SK-N-SH (cell line): ENCODE data around the gene IFT122. TPM values are rescaled to one million over a fixed set of nuclear protein-coding genes. Genes with fewer than 3 reads are reported as not detected.

ENCODE experiments used
- CTCF ChIA-PET: fragments of 300-600, 350-600 bp; formaldehyde crosslinking; extraction: SDS; loops from one replicate; lab custom pipeline; 2021; lab: Yijun Ruan, JAX
- POLR2A ChIA-PET: fragments of 350-600 bp; sonication (Branson Sonifier 250); formaldehyde crosslinking; extraction: SDS; loops from one replicate; lab custom pipeline; 2020; ENCODE audit warnings: antibody characterized with exemption, inconsistent platforms; lab: Yijun Ruan, JAX
- DNase-seq: peaks from one replicate; pipeline ENCODE4 v3.0.0; 2012
- H2AFZ ChIP-seq: fragments of 200-600 bp; sonication (generic); 2 replicates; pipeline ENCODE4 v1.8.1; 2016; ENCODE audit warnings: antibody characterized with exemption, mild to moderate bottlenecking, low read depth
- H3F3A ChIP-seq: fragments of 200-600 bp; sonication (generic); replicated peaks from 2 replicates; pipeline ENCODE3; 2016; ENCODE audit warnings: antibody characterized with exemption, mild to moderate bottlenecking; ENCODE audit not compliant: insufficient read depth
- H3K27ac ChIP-seq, 2 experiments: fragments of 200-500 bp in 1 of 2; fragments of 200-600 bp in 1 of 2; sonication (Bioruptor generic) in 1 of 2; sonication (generic), shearing (Covaris generic) in 1 of 2; 2 replicates each; pipeline versions ENCODE4 v1.5.1 to v1.6.1; 2014 to 2016; ENCODE audit warnings: low read depth in 2 of 2, inconsistent platforms in 1 of 2, low read length in 1 of 2, mild to moderate bottlenecking in 1 of 2, mixed read lengths in 1 of 2
- H3K27me3 ChIP-seq: fragments of 200-600 bp; sonication (generic), shearing (Covaris generic); 2 replicates; pipeline ENCODE4 v1.6.1; 2016; ENCODE audit warnings: mixed run types; ENCODE audit not compliant: insufficient read depth
- H3K36me3 ChIP-seq, 2 experiments: fragments of 200-500 bp in 1 of 2; fragments of 200-600 bp in 1 of 2; sonication (Bioruptor generic) in 1 of 2; sonication (generic) in 1 of 2; replicated peaks in 1 of 2; 2 replicates each; pipeline versions ENCODE3 to v1.5.1; 2014 to 2016; ENCODE audit warnings: low read length in 1 of 2, mild to moderate bottlenecking in 1 of 2; ENCODE audit not compliant: insufficient read depth in 2 of 2, control insufficient read depth in 1 of 2
- H3K4me1 ChIP-seq, 2 experiments: fragments of 200-500 bp in 1 of 2; fragments of 200-600 bp in 1 of 2; sonication (Bioruptor generic) in 1 of 2; sonication (generic), shearing (Covaris generic) in 1 of 2; 2 replicates each; pipeline versions ENCODE4 v1.5.1 to v1.6.1; 2014 to 2016; ENCODE audit warnings: low read depth in 1 of 2, low read length in 1 of 2, mixed run types in 1 of 2; ENCODE audit not compliant: insufficient read depth in 2 of 2, control insufficient read depth in 1 of 2
- H3K4me2 ChIP-seq: fragments of 200-600 bp; sonication (generic), shearing (Covaris generic); 2 replicates; pipeline ENCODE4 v1.6.1; 2017; ENCODE audit warnings: mixed run types
- H3K4me3 ChIP-seq, 2 experiments: fragments of 200-500 bp in 1 of 2; fragments of 200-600 bp in 1 of 2; sonication (Bioruptor generic) in 1 of 2; sonication (generic), shearing (Covaris generic) in 1 of 2; 2 replicates each; pipeline versions ENCODE4 v1.5.1 to v1.8.1; 2014 to 2016; ENCODE audit warnings: low read depth in 2 of 2, inconsistent platforms in 1 of 2, low read length in 1 of 2, mild to moderate bottlenecking in 1 of 2, mixed read lengths in 1 of 2, moderate library complexity in 1 of 2
- H3K79me2 ChIP-seq: fragments of 200-600 bp; sonication (generic); 2 replicates; pipeline ENCODE4 v1.8.1; 2017; ENCODE audit warnings: mild to moderate bottlenecking; ENCODE audit not compliant: insufficient read depth
- H3K9ac ChIP-seq: fragments of 200-600 bp; sonication (generic); 2 replicates; pipeline ENCODE4 v1.6.1; 2017; ENCODE audit warnings: mixed run types
- H3K9me2 ChIP-seq: fragments of 200-600 bp; sonication (generic); 2 replicates; pipeline ENCODE4 v1.6.1; 2017; ENCODE audit warnings: mixed run types
- H3K9me3 ChIP-seq: fragments of 200-600 bp; sonication (generic); 2 replicates; pipeline ENCODE4 v1.6.1; 2017; ENCODE audit warnings: mixed run types, mild to moderate bottlenecking, moderate library complexity
- H4K20me1 ChIP-seq: fragments of 200-600 bp; sonication (generic); 2 replicates; pipeline ENCODE4 v1.6.1; 2017; ENCODE audit warnings: mild to moderate bottlenecking, mixed run types; ENCODE audit not compliant: insufficient read depth
- EZH2phosphoT487 ChIP-seq: fragments of 200-600 bp; sonication (generic); IDR thresholded peaks from 2 replicates; pipeline ENCODE4 v1.6.1; 2017; ENCODE audit warnings: low read depth, mixed run types, mild to moderate bottlenecking, antibody characterized with exemption, moderate library complexity, borderline replicate concordance
- FOXM1 ChIP-seq: IDR thresholded peaks from 2 replicates; pipeline ENCODE4 v1.4.0; 2012; ENCODE audit warnings: low read depth, mild to moderate bottlenecking
- MEF2A ChIP-seq: IDR thresholded peaks from 2 replicates; pipeline ENCODE4 v1.4.0; 2012; ENCODE audit warnings: low read depth, borderline replicate concordance
- MXI1 ChIP-seq: IDR thresholded peaks from 2 replicates; pipeline ENCODE4 v1.6.1; 2012; ENCODE audit warnings: mild to moderate bottlenecking, low read depth, low read length, improper control_type of control experiment
- NFIC ChIP-seq: IDR thresholded peaks from 2 replicates; pipeline ENCODE4 v1.4.0; 2012; ENCODE audit warnings: borderline replicate concordance
- RXRA ChIP-seq: IDR thresholded peaks from 2 replicates; pipeline ENCODE4 v1.4.0; 2012; ENCODE audit warnings: low read depth, mild to moderate bottlenecking, borderline replicate concordance
- SIN3A ChIP-seq: IDR thresholded peaks from 2 replicates; pipeline ENCODE4 v1.6.1; 2012; ENCODE audit warnings: low read depth, mild to moderate bottlenecking, low read length, moderate library complexity, borderline replicate concordance
- TEAD4 ChIP-seq: IDR thresholded peaks from 2 replicates; pipeline ENCODE4 v1.4.0; 2012; ENCODE audit warnings: mild to moderate bottlenecking, borderline replicate concordance; ENCODE audit not compliant: insufficient read depth
- YY1 ChIP-seq: IDR thresholded peaks from 2 replicates; pipeline ENCODE4 v1.4.0; 2012; ENCODE audit warnings: low read depth, mild to moderate bottlenecking
- WGBS: methylation state at CpG from one replicate; pipeline ENCODE4 v1.1.6; 2017; ENCODE audit warnings: low lambda C conversion rate; 5-methylcytosine and 5-hydroxymethylcytosine counted together
- polyA plus RNA-seq, 3 experiments: library from polyadenylated mRNA; depleted of rRNA; stranded (reverse); fragments of >200 nt; gene quantifications; 2 replicates each; pipeline ENCODE4 v1.2.3, GENCODE V29; 2012
- TF ChIP-seq, protein P1 (sequence below): IDR thresholded peaks from 2 replicates; pipeline ENCODE4 v1.6.1; 2012; ENCODE audit warnings: mild to moderate bottlenecking, low read depth, low read length, moderate library complexity
- TF ChIP-seq, protein P2 (sequence below): IDR thresholded peaks from 2 replicates; pipeline ENCODE4 v1.4.0; 2012; ENCODE audit warnings: low read depth, borderline replicate concordance
- TF ChIP-seq, protein P3 (sequence below): fragments of 150-350 bp; IDR thresholded peaks from 2 replicates; pipeline ENCODE4 v1.6.1; 2017; ENCODE audit warnings: antibody characterized with exemption, low read length, low read depth, borderline replicate concordance

The IFT122 gene
- polyA plus RNA-seq, 1 of the 3 experiments (the other 2 are of a cell fraction), result 20.1 TPM

DNA sequence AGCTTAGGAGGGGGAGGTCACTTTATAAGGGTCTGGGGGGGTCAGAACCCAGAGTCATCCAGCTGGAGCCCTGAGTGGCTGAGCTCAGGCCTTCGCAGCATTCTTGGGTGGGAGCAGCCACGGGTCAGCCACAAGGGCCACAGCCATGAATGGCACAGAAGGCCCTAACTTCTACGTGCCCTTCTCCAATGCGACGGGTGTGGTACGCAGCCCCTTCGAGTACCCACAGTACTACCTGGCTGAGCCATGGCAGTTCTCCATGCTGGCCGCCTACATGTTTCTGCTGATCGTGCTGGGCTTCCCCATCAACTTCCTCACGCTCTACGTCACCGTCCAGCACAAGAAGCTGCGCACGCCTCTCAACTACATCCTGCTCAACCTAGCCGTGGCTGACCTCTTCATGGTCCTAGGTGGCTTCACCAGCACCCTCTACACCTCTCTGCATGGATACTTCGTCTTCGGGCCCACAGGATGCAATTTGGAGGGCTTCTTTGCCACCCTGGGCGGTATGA lies 88.6 kb downstream of the IFT122 start, which contains the start of gene RHO (continued):
- TF ChIP-seq, protein P1, sequence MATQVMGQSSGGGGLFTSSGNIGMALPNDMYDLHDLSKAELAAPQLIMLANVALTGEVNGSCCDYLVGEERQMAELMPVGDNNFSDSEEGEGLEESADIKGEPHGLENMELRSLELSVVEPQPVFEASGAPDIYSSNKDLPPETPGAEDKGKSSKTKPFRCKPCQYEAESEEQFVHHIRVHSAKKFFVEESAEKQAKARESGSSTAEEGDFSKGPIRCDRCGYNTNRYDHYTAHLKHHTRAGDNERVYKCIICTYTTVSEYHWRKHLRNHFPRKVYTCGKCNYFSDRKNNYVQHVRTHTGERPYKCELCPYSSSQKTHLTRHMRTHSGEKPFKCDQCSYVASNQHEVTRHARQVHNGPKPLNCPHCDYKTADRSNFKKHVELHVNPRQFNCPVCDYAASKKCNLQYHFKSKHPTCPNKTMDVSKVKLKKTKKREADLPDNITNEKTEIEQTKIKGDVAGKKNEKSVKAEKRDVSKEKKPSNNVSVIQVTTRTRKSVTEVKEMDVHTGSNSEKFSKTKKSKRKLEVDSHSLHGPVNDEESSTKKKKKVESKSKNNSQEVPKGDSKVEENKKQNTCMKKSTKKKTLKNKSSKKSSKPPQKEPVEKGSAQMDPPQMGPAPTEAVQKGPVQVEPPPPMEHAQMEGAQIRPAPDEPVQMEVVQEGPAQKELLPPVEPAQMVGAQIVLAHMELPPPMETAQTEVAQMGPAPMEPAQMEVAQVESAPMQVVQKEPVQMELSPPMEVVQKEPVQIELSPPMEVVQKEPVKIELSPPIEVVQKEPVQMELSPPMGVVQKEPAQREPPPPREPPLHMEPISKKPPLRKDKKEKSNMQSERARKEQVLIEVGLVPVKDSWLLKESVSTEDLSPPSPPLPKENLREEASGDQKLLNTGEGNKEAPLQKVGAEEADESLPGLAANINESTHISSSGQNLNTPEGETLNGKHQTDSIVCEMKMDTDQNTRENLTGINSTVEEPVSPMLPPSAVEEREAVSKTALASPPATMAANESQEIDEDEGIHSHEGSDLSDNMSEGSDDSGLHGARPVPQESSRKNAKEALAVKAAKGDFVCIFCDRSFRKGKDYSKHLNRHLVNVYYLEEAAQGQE, result no peak
- TF ChIP-seq, protein P2, sequence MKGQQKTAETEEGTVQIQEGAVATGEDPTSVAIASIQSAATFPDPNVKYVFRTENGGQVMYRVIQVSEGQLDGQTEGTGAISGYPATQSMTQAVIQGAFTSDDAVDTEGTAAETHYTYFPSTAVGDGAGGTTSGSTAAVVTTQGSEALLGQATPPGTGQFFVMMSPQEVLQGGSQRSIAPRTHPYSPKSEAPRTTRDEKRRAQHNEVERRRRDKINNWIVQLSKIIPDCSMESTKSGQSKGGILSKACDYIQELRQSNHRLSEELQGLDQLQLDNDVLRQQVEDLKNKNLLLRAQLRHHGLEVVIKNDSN, result no peak
- TF ChIP-seq RXRA, result no peak
- no peak for TF ChIP-seq MEF2A
- TF ChIP-seq FOXM1, result no peak
- TF ChIP-seq TEAD4, result no peak

DNA sequence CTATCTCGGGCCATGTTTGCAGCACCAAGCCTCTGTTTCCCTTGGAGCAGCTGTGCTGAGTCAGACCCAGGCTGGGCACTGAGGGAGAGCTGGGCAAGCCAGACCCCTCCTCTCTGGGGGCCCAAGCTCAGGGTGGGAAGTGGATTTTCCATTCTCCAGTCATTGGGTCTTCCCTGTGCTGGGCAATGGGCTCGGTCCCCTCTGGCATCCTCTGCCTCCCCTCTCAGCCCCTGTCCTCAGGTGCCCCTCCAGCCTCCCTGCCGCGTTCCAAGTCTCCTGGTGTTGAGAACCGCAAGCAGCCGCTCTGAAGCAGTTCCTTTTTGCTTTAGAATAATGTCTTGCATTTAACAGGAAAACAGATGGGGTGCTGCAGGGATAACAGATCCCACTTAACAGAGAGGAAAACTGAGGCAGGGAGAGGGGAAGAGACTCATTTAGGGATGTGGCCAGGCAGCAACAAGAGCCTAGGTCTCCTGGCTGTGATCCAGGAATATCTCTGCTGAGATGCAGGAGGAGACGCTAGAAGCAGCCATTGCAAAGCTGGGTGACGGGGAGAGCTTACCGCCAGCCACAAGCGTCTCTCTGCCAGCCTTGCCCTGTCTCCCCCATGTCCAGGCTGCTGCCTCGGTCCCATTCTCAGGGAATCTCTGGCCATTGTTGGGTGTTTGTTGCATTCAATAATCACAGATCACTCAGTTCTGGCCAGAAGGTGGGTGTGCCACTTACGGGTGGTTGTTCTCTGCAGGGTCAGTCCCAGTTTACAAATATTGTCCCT lies 89.6 kb downstream of the IFT122 start:
- H3K9me2 ChIP-seq, result no peaks in the 10 kb centered on the region
- CTCF ChIA-PET, result no interaction called here
- H3K9me3 ChIP-seq, result no peaks in the 10 kb centered on the region
- no peaks in the 10 kb centered on the region; a peak in 1 of 4 replicates for H3K4me1 ChIP-seq
- no peak overlapping the region for H3K4me2 ChIP-seq
- TF ChIP-seq, protein P2, result no peak
- TF ChIP-seq RXRA (no peak), NFIC (no peak), EZH2phosphoT487 (no peak), YY1 (no peak), MXI1 (no peak), SIN3A (no peak)
- TF ChIP-seq, protein P3, sequence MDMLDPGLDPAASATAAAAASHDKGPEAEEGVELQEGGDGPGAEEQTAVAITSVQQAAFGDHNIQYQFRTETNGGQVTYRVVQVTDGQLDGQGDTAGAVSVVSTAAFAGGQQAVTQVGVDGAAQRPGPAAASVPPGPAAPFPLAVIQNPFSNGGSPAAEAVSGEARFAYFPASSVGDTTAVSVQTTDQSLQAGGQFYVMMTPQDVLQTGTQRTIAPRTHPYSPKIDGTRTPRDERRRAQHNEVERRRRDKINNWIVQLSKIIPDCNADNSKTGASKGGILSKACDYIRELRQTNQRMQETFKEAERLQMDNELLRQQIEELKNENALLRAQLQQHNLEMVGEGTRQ, result no peak
- POLR2A ChIA-PET, result no interaction called here
- H4K20me1 ChIP-seq, result no peaks in the 10 kb centered on the region
- H3K36me3 ChIP-seq, result no peaks in the 10 kb centered on the region
- H3K27ac ChIP-seq, result no peak overlapping the region
- H3K9ac ChIP-seq, result no peak overlapping the region
- no peaks in the 10 kb centered on the region for H3K27me3 ChIP-seq
- no peak overlapping the region for H2AFZ ChIP-seq
- H3K4me3 ChIP-seq, result no peak overlapping the region
- no peaks in the 10 kb centered on the region for H3K79me2 ChIP-seq
- WGBS, result 95% methylated on average over 7 of the region's 12 CpGs
- H3F3A ChIP-seq, result no peaks in the 10 kb centered on the region
- no peak for DNase-seq
